Fibroblast of skin of left quadriceps (primary cell): ENCODE measurements around the gene ADD3.

Source experiments
- DNase-seq, 2 experiments: peaks; one replicate each; pipeline ENCODE4 v3.0.0-alpha.2; 2013; ENCODE audit warnings: low read depth in 2 of 2

ADD3 gene

DNA sequence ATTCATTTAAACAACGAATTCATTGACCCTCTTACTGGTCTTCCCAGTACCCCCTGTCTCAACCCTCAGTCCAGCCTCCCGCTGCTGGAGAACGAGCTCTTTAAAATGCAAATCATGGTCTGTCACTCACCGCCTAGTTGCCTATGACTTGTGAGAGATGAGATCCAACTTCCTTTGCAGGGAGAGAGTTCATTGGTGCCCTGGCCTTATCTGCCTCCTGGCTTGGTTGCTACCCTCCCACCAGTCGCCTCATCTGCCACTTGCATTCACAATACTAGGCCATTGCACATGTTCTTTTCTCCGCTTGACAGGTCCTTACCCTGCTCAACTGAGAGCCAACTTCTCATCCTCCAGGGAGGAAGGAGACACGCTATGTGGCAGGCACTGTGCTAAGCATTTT, 145.6 kb downstream of the ADD3 start:
- DNase-seq, result no peak

DNA sequence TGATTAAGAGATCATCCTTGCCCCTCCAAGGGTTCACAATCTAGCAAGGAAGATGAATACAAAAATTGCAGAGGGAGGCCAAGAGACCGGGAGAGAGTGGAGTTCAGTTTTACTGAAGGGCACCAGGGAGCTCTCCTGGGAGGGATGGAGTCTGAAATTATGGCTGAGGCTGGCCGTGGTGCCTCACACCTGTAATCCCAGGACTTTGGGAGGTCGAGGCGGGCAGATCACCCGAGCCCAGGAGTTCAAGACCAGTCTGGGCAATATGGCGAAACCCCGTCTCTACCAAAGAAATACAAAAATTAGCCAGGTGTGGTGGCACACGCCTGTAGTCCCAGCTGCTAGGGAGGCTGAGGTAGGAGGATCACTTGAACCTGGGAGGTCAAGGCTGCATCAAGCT, 148.3 kb downstream of the ADD3 start:
- no peak for DNase-seq

DNA sequence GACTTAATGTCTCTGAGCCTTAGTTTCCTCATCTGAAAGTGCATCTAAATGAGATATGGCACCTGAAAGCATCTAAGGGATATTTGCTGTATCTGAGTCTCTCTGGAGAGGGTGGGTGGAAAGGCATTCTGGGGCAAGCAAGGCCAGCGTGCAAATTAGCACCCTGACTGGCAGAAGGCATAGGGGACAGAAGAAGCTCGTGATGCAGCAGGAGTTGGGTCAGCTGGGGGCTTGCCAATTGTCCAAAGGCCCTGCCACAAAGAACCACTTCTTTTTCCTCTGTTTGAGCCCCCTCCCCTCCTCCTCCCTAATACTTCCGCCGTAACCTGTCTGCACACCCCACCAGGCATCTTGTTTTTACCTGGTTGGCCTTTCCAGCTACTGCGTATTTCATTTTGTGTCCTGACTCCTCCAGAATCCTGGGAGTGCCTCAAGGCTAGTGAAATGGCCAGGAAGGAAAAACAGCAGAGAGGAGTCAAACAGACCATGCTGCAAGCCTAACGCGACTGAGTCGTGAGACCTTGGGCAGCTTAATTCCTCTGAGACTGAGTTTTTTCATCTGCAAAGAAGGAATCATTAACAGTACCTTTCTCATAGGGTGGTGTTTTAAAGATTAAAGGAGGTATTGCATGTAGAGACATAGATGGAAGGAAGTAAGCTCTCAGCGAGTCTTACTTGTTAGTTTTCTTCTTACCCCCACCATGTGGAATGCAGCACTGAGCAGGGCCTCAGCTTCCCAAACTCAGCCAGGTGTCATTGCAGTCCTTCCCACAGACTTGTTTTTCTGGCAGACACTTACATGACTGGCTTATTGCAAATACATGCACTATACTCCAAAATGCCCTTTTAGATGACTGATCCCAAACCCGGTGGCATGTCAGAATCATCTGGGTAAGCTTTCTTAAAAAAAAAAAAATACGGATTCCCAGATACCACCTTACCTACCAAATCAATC, 150.5 kb downstream of the ADD3 start:
- DNase-seq, result no peak

DNA sequence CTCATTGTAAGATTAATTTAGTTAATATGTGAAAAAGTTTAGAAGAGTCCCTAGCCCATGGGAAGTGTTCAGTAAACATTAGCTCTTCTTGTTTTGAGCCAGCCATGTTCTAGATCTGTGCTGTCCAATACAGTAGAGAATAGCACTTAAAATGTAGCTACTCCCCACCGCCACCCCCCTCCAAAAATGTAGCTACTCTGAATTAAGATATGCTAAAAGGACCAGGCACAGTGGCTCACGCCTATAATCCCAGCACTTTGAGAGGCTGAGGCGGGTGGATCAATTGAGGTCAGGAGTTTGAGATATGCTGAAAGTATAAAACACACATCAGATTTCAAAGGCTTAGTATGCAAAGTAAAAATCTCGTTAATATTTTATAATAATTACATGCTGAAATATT, 152.3 kb downstream of the ADD3 start:
- DNase-seq, result no peak

DNA sequence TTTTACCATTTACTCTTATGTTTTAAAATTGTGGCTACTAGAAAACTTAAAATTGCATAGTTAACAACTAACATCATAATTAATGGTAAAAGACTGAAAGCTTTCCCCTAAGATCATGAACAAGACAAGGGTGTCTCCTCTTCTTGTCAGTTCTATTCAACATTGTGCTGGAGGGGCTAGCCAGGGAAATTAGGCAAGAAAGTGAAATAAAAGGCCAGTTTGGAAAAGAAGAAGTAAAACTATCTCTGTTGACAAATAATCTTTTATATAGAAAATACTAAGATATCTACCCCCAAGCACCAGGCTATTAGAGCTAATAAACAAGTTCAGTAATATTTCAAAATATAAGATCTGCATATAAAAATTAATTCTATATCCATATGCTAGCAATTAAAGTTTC, 152.7 kb downstream of the ADD3 start:
- no peak for DNase-seq

DNA sequence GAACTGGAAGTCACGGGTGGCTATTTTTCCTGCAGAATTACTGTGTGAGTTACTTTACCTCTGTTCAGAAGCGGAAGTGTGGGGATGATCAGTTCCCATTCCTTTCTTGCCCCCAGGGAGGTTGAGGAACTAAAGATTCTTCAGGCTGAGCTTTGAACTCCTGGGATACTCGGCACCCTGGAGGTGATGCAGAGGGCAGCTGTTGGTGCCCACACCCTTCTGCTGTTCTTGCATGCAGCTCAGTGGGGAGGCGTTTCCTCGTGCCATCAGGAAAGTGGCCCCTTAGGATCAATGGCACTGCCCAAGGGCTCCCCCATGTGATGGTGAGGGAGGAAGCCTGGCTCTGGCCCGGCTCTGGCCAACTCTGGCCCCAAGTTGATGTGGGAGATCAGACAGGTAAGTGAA, 155.0 kb downstream of the ADD3 start:
- DNase-seq, result no peak

DNA sequence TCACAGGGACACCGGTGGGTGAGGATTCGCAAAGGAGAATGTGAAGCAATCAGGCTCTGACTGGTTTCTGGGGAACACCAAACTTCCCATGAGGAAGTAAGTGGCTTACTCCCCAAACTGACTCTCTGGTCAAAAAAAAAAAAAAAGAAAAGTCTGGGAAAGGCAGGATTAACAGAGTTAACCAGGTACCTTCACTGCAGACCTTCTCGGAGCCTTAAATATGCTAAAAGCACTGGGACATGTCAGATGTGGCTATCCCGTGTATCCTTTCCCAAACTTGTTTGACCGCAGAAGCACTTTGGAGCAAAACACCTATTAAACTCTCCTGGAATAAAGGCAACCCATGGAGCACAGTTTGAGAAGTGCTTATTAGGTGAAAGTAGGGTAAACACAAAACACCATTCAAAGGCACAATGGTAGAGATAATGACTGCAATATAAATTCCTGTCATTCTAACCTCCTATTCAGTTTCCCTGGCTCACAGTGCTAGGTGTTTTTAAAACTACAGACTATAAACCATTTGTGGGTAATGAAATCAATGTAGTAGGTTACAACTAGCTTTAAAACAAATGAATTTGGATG, 155.5 kb downstream of the ADD3 start:
- DNase-seq, result no peak

DNA sequence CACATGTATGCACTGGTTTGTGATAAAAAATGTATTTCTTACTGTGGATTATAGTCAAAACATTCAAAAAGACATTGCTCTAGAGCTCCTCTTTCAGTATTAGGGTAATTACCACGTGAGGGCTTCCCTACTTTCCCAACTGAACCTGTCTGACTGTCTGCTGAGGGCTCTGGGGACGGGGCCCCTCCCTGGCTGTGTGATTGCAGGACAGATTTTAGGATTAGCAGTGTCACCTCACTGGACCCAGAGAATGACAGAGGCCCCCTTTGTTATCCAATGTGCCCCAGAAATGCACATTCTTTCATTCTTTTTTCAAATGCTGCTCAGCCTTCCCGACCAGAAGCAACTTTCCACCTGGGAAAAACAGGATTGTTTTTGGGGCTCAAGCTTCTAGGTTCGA, 156.1 kb downstream of the ADD3 start:
- no peak for DNase-seq

DNA sequence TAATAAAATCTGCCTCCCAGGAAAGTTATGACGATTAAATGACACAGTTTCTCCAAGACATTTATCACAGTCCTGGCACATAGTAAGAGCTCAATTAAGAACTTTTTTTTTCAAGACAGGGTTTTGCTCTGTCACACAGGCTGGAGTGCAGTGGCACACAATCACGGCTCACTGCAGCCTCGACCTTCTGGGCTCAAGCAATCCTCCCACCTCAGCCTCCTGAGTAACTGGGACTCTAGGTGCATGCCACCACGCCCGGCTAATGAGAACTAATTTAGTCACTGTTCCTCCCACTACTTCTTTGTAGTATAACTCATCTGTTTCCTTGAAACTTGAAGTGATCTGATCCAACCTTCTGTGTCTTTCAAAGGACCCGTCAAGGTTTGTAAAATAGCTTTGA, 157.5 kb downstream of the ADD3 start:
- no peak for DNase-seq

DNA sequence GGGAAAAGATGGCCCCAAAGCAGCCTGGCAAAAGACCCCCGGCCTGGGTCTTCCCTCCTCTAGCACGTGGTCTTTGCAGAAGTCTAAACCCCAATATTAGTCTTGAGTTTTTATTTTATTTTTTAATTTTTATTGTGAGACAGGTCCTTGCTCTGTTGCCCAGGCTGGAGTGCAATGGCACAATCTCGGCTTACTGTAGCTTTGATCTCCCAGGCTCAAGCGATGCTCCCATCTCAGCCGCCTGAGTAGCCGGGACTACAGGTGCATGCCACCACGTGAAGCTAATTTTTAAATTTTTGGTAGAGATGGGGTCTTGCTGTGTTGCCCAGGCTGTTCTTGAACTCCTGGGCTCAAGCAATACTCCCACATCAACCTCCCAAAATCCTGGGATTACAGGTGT, 159.4 kb downstream of the ADD3 start:
- DNase-seq, result no peak

DNA sequence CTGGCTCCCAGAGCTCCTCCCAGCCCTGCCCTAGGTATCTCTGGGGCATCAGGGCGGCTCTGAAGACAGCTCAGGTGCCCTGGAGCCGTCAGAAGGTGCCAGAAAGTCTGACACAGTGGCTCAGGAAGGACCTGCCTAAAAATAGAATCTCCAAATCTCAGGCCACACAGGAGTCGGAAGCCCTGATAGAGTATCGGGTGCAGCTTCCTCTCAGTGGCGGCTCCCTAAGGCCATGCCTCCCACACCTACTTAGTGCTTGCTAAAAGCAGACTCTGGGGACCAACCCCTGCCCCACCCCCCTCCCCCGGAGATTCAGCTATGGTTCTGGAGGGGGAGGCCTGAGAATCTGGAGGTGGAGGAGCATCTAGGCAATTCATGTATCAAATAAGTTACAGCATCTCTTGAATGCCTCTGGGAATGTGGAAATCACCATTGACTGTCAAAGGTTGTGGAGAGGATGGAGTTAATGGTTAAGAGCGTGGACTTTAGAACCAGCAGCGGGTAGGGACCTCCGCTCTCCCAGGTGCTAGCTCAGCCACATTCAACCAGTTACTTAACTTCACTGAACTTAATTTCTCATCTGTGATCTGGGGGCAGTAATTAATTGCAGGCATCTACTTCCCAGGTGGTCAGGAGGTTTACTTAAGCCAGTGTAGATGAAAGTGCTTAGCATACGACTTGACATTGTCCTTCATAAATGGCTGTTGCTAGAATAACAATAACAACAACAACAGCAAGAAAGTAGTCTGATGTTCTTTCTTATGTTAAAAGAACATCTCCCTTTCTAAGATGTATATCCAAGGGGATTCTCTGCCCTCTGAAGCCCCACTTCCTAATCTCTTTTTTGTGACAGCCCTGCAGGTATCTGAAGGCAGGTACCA, 161.1 kb downstream of the ADD3 start:
- no peak for DNase-seq

DNA sequence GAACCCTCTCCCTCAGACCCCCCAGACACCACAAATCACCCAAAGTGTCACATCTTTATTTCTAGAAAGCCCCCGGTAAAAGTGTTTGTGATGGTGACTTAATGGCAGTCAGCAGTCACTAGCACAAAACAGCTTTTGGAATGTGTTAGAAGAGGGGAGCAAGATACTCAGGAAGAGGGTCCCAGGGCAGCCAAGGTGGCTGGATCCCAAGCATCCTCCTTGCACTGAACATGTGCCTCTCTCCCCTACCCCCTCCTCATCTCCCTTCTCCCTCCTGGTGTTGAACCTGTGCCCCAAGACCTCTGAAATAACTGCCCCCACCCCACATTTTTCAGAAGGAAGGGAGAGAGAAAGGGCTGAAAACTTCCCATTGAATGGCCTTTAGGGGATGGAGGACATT, 161.8 kb downstream of the ADD3 start:
- DNase-seq, result no peak

DNA sequence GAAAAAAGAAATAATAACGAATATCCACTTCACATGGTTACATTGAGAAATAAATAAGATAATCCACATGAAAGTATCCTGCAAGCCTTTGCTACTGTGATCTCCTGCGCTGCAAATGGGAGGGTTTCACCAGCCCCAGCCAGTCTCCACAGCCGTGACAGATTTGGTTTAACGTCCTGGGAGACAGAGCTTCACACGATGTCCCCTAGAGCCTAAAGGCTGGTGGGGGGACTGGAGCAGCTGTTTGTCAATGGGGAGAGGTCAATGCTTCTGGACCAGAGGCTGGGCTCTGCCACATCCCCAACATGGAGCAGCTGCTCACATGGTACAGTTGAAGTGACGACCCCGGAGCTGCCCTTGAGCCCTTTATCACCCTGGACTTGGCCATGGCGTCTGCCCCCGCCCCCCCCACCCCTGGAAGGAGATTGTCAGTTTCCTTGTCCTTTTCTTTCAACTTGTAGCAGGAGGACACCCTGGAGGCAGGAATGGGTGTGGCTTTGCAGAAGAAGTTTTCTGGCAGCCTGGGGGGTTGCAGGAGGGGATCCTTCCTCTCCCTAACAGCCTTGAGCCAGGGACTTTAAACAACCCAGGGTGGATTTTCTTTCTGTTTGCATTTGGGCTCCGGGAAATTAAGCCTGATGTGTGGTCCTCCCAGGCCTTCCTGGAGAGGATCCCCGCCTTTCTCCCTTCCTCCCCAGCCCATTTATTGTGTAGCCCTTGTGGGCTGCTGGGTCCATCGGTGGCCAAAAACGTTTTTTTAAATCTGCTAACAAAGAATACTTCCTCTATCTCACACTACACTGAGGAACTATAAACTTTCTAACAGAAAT, 162.6 kb downstream of the ADD3 start:
- no peak for DNase-seq

DNA sequence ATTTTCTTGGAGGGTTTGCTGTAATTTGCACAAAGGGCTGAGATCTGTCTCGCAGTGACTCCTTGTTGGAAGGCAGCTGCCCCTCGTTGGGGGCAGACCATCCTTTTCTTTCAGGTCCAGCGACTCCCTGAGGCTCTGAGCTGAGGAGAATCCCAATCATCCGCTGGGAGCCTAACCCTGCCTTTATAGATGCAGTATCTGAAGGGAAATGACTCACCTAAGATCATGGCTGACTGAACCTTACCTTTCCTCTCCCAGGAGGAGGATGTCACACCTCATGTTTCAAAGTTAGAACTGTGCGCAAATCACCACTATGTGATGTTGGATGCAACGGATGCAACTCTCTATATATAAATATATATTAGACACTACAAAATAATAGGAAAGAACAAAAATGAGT, 163.2 kb downstream of the ADD3 start:
- no peak for DNase-seq

DNA sequence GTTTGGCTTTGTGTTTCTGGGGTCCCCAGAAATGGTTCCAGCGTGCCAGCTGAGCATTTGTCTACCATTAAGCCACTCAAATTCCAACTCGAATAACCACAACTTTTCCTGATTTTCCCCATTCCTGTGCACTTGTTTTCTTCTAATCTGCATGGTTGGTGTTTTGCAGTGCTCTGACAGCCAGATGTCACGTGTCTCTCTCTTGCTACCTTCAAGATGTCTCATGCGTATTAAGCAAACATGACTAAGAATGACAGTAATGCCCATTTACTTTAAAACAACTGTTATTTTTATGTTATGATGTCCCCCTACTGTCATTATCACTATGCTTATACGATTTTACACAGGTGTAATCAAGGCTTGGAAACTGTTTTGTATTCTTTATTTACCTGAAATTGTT, 164.4 kb downstream of the ADD3 start:
- no peak for DNase-seq

DNA sequence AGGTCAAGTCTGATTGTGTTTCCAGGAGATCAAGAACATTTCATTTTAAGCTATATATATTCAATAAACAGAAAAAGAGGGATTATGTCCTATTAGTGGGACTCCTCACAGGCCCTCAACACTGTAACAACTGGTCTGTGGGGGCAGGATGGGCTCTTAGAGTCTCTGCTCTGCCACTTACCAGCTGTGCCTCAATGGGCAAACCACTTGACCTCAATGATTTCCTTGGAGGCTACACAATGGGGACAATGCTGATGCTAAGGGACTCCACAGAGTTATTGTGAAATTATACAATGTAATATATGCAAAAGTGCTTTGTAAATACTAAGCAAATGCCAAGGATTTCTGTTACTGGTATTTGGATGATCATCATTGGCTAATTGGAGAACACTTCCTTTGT, 166.4 kb downstream of the ADD3 start:
- no peak for DNase-seq

DNA sequence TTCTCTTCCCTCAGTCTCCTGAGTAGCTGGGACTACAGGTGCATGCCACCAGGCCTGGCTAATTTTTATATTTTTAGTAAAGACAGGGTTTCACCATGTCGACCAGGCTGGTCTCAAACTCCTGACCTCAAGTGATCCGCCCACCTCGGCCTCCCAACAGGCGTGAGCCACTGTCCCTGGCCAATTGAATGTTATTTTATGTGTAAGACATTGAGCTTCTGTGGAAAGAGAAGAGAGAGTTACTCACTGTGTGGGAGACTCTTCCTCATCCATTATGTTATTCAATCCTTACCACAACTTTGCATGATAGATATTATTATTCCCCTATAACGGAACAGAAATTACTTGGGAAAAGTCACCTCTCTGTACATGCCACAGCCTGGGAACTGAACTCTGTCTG, 167.0 kb downstream of the ADD3 start:
- no peak for DNase-seq

DNA sequence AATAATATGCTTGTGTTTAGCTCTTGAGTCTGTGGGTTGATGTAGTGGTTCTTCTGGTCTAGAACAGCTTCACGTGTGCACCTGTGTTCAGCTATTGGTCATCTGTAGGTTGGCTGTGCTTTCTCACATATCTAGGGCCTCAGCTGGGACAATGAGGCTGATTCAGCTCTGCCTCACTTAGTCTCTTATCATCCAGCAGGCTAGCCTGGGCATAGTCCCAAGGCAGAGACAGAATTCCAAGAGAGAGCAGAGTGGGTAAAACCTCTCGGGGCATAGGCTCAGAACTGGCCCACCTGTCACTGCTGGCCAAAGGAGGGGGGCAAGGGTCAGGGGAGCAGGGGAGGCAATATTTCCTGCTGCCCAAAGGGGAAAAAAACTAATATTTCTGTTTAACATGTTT, 167.6 kb downstream of the ADD3 start:
- no peak for DNase-seq

DNA sequence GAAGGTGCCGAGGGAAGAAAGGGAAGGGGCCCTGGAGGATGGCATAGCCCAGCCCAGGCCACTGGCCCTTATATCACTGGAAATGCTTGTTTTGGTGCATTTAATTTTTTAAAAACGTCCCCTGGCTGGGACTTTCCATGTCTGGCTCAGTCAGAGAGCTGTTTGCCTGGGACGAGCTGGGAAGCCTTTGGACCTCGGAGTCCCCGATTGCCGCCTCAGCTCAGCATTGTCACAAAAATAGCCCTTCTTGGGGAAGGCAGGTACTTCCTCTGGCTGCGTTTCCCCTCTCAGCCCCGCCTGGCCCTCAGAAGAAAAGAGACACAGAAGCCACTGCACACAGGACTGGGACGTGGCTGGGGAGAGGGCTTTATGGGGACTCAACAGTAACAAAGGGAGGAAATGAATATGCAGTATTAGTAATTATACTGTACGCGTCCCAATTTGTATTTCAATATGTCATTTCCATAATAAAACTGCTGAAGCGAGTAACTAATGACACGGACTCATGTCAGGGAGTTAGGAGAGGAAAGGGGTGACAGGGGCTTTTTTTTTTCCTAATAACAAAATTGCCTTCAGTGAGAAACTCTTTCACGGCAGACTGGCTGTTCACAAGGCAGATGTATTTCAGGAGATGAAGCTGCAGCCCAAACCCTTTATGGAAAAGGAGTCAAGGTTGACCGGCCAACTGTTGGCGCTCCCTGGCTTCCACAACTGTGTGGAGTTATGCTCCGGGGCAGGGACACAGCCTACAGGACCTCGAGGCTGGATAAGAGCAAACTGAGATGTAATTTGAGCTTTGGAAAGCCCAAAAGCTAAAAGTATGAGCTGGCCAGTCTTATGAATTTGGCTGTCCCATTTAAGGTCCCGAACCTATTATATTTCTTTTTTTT, 168.6 kb downstream of the ADD3 start:
- DNase-seq, result no peak

DNA sequence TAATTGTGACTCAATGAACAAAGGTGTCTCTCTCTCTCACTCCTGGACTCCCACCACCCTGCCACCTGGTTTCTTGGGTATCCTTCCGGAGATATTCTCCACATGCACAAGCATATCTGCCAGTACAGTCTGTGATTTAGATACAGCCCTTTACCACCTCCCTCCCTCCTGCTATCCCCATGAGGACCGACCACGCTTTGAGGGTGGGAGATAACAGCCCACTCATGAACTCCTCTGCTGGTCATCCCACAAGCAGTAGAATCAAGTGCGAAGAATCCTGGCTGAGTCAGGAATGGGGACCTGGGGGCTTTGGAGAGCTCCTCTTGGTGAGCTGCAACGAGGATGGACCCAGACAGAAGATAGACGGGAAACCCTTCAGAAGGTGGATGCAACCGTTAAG, 171.4 kb downstream of the ADD3 start:
- DNase-seq, result no peak

DNA sequence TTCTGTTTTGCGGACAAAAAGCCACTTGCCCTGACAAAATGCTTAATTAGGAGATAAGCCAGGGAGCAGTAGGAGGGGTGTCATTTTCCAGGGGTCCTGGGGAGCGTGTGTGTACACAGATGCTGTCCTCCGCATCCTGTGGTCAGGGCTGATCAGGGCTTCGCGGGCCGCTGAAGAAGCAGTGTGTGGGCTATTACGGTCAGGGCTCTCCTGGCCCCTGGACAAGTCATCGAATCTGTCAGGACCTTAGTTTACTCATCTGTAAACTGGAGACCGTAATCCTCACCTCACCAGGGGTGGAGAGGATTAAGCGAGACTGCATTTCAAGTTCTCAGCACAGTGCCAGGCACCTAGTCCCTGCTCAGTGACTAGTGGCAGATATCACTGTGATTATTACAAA, 173.7 kb downstream of the ADD3 start:
- no peak for DNase-seq
